NCI-H526 (cell line): ENCODE results near the gene CRYBG2.
"Not testable (repeated sequence)": the region's sequence is repeated elsewhere in the genome, so short reads cannot be mapped to it uniquely, and the experiment has no call there.

ENCODE experiments used
- DNase-seq, 2 experiments: peaks; one replicate each; lab custom pipeline; 2025; lab: John Stamatoyannopoulos, UW

Gene CRYBG2

DNA sequence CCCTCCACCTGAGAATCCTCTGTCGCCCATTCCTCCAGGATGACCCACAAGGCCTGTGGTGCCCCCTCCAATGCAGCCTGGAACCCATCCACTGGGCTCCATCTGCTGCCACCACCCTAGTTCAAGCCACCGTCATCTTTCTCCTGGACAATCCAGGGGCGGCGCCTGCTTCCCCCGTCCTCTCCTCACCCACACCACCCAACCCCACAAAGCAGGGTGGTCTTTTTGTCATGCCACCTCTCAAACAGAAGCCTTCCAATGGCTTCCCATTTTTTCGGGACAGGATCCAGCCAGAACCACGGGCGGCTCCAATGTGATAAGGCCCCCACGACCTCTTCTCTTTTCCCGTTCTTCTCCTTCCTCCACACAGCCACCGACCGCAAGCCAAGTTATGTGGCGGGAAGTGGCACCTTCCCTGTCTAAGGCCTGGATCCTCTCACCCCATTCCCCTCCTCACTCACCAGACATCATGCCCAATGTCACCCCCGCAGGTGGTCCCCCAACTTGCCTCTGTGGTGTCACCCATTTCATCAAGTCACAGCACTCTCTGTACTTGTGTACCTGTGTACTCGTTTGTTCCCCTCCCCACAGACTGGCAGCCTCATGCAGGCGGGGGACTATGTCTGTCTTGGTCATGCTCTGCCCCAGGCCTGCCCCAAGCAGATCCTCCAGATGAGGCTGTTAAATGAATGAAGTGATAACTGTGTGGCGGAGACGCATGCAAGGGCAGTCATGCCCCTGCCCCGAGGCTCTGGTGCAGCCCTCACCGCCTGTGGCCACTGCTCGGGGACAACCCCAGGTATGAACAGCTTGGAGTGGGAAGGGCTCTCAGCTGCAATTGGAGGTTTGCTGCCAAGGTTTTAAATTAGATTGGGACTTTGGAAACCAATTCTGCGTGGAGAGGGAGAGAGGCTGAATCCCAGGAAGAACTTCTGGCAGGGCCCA is 58.5 kb downstream of the CRYBG2 start:
- DNase-seq: no peak

DNA sequence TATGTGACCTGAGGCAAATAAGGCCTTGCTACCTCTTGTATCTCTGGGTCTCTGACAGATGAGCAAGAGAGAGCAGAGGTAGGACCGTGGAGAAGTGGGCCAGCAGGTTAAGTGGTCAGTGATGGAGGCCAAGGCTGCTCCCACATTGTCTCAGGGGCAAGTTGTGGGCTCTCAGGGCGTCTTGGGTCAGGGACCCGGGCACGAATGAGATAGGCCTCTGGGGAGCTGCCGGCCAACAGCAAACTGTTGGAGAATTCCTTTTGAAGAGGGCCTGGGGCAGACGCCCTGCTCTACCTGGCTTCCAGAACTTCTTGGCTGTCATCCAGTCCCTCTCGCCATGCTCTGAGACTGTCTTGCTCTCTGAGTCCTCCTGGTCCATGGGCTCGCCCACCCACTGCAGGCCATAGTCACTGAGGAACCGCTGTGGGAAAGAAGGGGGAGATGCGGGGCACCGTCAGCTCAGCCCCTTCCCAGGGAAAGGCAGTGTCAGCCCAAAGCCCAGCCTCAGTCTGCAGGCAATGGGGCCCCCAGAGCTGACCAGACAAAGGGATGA is 59.9 kb downstream of the CRYBG2 start:
- DNase-seq: no peak

- DNase-seq: not testable (repeated sequence)
Measured at GRCh38 chr1:26292735-26293134, 61.2 kb downstream of the CRYBG2 start.

DNA sequence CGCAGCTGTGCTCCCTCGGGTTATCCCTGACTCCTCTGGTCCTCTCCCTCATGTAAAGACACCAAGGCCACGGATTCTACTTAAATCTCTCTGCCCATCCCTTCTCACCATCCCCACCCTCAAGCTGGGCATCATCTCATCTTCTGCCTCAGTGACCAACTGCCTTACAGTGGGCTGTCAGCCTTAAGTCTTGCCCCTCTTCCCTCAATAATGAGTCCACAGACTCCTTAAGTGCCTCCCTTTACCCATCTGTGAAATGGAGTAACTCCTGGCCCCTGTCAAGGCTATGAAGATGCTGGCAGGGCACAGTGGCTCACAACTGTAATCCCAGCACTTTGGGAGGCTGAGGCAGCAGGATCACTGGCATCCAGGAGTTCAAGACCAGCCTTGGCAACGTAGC is 62.0 kb downstream of the CRYBG2 start:
- DNase-seq: no peak

GRCh38 chr1:26291433-26291832 is 62.5 kb downstream of the CRYBG2 start:
- DNase-seq: no peak

GRCh38 chr1:26290882-26291261 is 63.1 kb downstream of the CRYBG2 start:
- DNase-seq: no peak

DNA sequence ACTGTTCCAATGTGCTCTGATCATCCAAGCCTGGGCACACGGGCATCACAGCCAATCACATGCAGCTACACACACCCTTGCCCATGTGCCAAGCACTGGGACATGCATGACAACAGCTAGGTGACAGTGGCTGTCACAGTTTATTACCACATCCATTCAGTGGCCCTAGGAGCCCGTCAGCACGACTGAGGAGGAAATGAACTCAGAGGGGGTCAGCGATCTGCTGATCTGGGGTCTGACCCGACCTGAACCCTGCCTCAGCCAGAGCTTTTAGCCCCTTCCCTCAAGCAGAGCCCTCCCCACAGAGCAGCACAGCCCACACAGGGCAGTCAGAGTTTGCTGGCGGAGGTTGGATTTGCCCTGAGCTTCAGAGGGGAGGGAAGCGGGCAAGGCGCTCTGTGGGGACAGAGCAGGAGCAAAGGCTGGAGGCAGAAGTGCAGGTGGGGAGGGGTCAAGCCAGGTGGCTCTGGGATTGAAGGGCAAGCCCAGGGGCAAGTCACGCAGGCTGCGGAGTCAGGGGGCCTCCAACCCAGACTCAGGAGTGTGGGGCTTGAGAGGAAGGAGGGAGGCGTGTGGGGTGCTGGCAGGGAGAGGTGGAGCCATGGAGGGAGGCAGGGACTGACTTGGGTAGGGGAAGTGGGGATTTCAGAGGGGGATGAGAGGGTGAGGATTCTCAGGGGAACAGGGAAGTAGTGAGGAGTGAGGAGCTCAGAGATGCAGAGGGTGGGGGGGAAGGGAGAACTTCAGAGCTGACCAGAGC is 63.6 kb downstream of the CRYBG2 start:
- no peak for DNase-seq

GRCh38 chr1:26289158-26290059 is 64.5 kb downstream of the CRYBG2 start:
- no peak for DNase-seq

- no peak for DNase-seq
Measured at GRCh38 chr1:26288311-26288941, 65.5 kb downstream of the CRYBG2 start.

GRCh38 chr1:26287811-26288210 is 66.1 kb downstream of the CRYBG2 start:
- no peak for DNase-seq

- no peak for DNase-seq
Measured at GRCh38 chr1:26287033-26287711, 66.8 kb downstream of the CRYBG2 start.

- DNase-seq: no peak
Measured at GRCh38 chr1:26286064-26286416, 67.9 kb downstream of the CRYBG2 start.

GRCh38 chr1:26285366-26286063 is 68.4 kb downstream of the CRYBG2 start:
- peak in 1 of 2 experiments; percentile 52 for DNase-seq

DNA sequence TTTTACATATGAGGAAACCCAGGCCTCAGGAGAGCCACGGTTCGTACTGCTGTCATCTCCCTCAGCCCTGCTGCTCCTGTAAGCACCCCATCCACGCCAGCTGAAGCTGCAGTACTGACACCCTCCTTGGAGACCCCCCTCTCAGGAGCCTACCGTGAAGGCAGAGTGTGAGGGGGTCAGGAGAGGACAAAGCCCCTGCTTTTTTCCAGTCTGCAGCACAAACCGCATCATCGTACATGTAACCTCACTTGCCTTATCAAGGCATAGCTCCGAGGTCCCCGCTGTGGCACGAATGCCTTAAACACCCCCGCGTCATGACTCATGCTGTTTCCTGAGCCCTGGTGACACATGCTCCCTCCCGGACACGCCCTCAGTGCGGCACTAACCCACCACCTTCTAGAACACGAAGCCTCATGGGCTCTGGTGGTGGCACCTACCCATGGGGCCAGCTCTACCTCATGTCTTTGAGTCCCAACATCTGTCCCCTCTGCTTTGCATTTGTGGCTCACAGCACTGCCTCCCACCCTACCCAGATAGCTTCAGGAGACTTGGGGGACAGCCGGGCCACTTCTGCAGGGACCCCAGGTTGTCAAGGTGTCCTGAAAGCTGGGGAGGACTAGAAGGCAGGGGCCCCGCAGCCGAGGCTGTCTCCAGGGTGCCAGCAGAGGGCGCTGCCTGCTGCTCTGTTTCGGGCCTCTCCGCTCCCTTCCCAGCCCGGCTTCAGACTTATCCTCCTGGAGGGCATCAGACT is 69.2 kb downstream of the CRYBG2 start:
- peak in 1 of 2 experiments; percentile 72 for DNase-seq

DNA sequence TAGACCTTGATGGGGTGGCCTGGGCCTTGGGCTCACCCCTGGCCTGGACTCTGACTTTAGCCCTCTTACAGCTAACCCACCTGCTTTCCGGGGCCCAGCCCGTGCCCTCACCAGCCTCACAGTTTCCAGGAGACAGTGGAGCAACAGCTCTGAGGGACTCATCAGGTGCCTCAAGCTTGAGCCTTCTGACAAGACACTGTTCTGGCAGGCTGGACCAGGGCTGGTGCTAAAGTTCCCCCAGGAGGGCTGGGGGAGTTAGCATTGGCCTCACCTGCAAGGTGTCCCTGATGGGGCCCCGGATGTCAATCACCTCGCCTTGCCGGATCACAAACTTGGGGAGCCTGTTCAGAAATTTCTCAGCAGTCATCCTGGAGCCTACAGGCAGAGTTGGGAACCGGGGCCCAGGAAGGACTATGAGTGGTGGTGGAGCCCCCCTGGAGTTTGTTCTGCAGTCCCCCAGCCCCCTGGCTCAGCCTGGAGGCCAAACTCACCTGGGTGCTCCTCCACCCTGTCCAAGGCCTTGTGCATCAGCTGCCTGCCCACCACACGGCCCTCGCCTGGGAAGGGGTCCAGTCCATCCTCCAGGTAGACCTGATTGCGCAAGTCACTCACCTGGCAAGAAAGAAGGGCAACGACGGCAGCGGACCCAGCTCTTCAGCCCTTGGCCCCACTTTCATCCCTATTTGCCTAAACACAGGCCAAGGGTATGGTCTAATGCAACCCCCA is 69.9 kb downstream of the CRYBG2 start:
- no peak for DNase-seq

- no peak for DNase-seq
Measured at GRCh38 chr1:26283279-26283853, 70.6 kb downstream of the CRYBG2 start.

GRCh38 chr1:26282401-26282918 is 71.5 kb downstream of the CRYBG2 start:
- no peak for DNase-seq

DNA sequence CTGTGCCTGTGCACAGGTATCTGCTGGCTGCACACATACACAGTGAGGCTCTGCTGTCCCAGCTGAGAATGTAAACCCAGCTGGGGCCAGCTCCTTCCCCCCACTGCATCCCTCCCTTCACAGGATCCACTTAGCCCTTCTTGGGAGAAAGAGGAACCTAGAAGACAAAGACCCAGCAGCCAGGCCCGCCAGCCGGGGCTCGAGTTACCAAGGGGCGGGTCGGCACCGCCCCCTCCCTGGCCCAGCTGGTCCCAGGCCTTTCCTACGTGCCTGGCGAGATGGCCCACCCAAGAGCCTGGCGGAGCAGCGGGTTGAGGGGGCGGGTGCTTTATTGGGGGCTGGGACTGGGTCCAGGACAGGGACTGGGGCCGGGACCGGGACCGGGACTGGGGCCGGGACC is 72.0 kb downstream of the CRYBG2 start:
- DNase-seq: no peak
